PC-9 (cell line): ENCODE measurements around the gene GMPPA. TPM values are rescaled to one million over a fixed set of nuclear protein-coding genes. Genes with fewer than 3 reads are reported as not detected.

Source experiments
- BruUV-seq: library from RNA; stranded (reverse); fragments of 400-500 nt; replicated peaks from 2 replicates; lab custom pipeline; 2021; lab: Mats Ljungman, UMichigan
- CTCF ChIA-PET: fragments of 300-600 bp; sonication (Branson Sonifier 250); formaldehyde crosslinking; loops from one replicate; lab custom pipeline; 2022; ENCODE audit warnings: antibody characterized with exemption; lab: Charles Lee
- POLR2A ChIA-PET: fragments of 300-600 bp; sonication (Branson Sonifier 250); formaldehyde crosslinking; loops from one replicate; lab custom pipeline; 2022; ENCODE audit warnings: antibody characterized with exemption; ENCODE audit not compliant: unreplicated experiment; lab: Charles Lee
- DNase-seq, 2 experiments: peaks; one replicate each; pipeline versions ENCODE4 v3.0.0 to v3.0.0-alpha.2; 2015 to 2022; ENCODE audit warnings: mixed read lengths in 1 of 2
- H2AFZ ChIP-seq: fragments of 200-600 bp; sonication (generic); 2 replicates; pipeline ENCODE4 v1.8.1; 2017; ENCODE audit warnings: antibody characterized with exemption
- H3F3A ChIP-seq: fragments of 200-600 bp; sonication (generic); 2 replicates; pipeline ENCODE4 v1.8.1; 2017; ENCODE audit warnings: antibody characterized with exemption, mild to moderate bottlenecking, low read depth; ENCODE audit not compliant: insufficient read depth
- H3K27ac ChIP-seq: fragments of 200-600 bp; sonication (generic); 2 replicates; pipeline ENCODE4 v1.6.1; 2016; ENCODE audit warnings: mixed run types
- H3K27me3 ChIP-seq: fragments of 200-600 bp; sonication (generic); 2 replicates; pipeline ENCODE4 v1.6.1; 2016; ENCODE audit warnings: low read depth, mixed run types; ENCODE audit not compliant: insufficient read depth
- H3K36me3 ChIP-seq: fragments of 200-600 bp; sonication (generic); 2 replicates; pipeline ENCODE4 v1.6.1; 2016; ENCODE audit warnings: low read depth, mixed run types
- H3K4me1 ChIP-seq: fragments of 200-600 bp; sonication (generic); replicated peaks from 2 replicates; pipeline ENCODE4 v1.6.1; 2016; ENCODE audit warnings: mixed run types; ENCODE audit not compliant: insufficient read depth
- H3K4me2 ChIP-seq: fragments of 200-600 bp; sonication (generic); 2 replicates; pipeline ENCODE4 v1.6.1; 2017; ENCODE audit warnings: mixed run types
- H3K4me3 ChIP-seq: fragments of 200-600 bp; sonication (generic); 2 replicates; pipeline ENCODE4 v1.6.1; 2016; ENCODE audit warnings: mixed run types
- H3K79me2 ChIP-seq: fragments of 200-600 bp; sonication (generic); 2 replicates; pipeline ENCODE4 v1.6.1; 2017; ENCODE audit warnings: low read depth, mixed run types
- H3K9me2 ChIP-seq: fragments of 200-600 bp; sonication (generic); 2 replicates; pipeline ENCODE4 v1.8.1; 2017; ENCODE audit warnings: mild to moderate bottlenecking; ENCODE audit not compliant: insufficient read depth
- H3K9me3 ChIP-seq: fragments of 200-600 bp; sonication (generic); 2 replicates; pipeline ENCODE4 v1.8.1; 2016; ENCODE audit warnings: low read depth; ENCODE audit not compliant: insufficient read depth
- H4K20me1 ChIP-seq: fragments of 200-600 bp; sonication (generic); 2 replicates; pipeline ENCODE4 v1.8.1; 2017; ENCODE audit not compliant: insufficient read depth
- EZH2 ChIP-seq: fragments of 200-600 bp; sonication (generic); IDR thresholded peaks from 2 replicates; pipeline ENCODE4 v1.8.0; 2017; ENCODE audit warnings: antibody characterized with exemption, low read depth
- intact Hi-C: fragments of 100-400 bp; cut with micrococcal nuclease; formaldehyde crosslinking; loops from one replicate; pipeline ENCODE4 v1.10.0; 2022; ENCODE audit not compliant: unreplicated experiment
- total RNA-seq: library from RNA; stranded (reverse); gene quantifications from 2 replicates; pipeline ENCODE4 v1.2.3, GENCODE V29; 2021
- TF ChIP-seq, protein P1 (sequence below): fragments of 200-600 bp; sonication (generic); conservative IDR thresholded peaks from 2 replicates; pipeline ENCODE4 v1.6.1; 2017; ENCODE audit warnings: mixed run types, antibody characterized with exemption, mild to moderate bottlenecking, moderate library complexity

GMPPA gene
- total RNA-seq, 1 experiment from 2014 or later, result 57.2 TPM

GRCh38 chr2:219458996-219459395 lies 39.7 kb upstream of the GMPPA start:
- H3K27ac ChIP-seq, result no peak overlapping the region
- H3K9me3 ChIP-seq, result no peaks in the 10 kb centered on the region
- ChIA-PET POLR2A (no interaction called here), CTCF (interaction anchor here (0.7 to 1.2 kb wide), 2 partner anchors 71 to 449 kb away, joined by 5 to 13 read pairs; no protein-coding TSS in a partner anchor)
- no peaks in the 10 kb centered on the region for H4K20me1 ChIP-seq
- no peak overlapping the region for H2AFZ ChIP-seq
- no peaks in the 10 kb centered on the region for H3K9me2 ChIP-seq
- H3K4me1 ChIP-seq, result peaks cover 34% of the 10 kb centered on the region
- no TSS peak for BruUV-seq
- no peaks in the 10 kb centered on the region for H3K36me3 ChIP-seq
- H3K27me3 ChIP-seq, result no peaks in the 10 kb centered on the region
- TF ChIP-seq, protein P1, sequence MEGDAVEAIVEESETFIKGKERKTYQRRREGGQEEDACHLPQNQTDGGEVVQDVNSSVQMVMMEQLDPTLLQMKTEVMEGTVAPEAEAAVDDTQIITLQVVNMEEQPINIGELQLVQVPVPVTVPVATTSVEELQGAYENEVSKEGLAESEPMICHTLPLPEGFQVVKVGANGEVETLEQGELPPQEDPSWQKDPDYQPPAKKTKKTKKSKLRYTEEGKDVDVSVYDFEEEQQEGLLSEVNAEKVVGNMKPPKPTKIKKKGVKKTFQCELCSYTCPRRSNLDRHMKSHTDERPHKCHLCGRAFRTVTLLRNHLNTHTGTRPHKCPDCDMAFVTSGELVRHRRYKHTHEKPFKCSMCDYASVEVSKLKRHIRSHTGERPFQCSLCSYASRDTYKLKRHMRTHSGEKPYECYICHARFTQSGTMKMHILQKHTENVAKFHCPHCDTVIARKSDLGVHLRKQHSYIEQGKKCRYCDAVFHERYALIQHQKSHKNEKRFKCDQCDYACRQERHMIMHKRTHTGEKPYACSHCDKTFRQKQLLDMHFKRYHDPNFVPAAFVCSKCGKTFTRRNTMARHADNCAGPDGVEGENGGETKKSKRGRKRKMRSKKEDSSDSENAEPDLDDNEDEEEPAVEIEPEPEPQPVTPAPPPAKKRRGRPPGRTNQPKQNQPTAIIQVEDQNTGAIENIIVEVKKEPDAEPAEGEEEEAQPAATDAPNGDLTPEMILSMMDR, result no peak
- TF ChIP-seq EZH2, result no peak
- no peak overlapping the region for H3K4me3 ChIP-seq
- no peak overlapping the region for H3K4me2 ChIP-seq
- intact Hi-C loops, result loop anchor here (5.0 kb wide), 3 partner anchors 38 to 63 kb away; partner anchors contain the start of gene GMPPA
- DNase-seq, result no peak
- peaks cover 29% of the 10 kb centered on the region for H3F3A ChIP-seq
- H3K79me2 ChIP-seq, result no peaks in the 10 kb centered on the region

- Histone ChIP-seq H3K4me1 (peaks cover 27% of the 10 kb centered on the region), H4K20me1 (no peaks in the 10 kb centered on the region), H3K9me3 (no peaks in the 10 kb centered on the region), H3K36me3 (no peaks in the 10 kb centered on the region), H3K4me3 (no peak overlapping the region), H3K4me2 (no peak overlapping the region), H3K27me3 (no peaks in the 10 kb centered on the region), H3K79me2 (no peaks in the 10 kb centered on the region), H3F3A (peaks cover 22% of the 10 kb centered on the region), H2AFZ (no peak overlapping the region), H3K9me2 (no peaks in the 10 kb centered on the region), H3K27ac (no peak overlapping the region)
- TF ChIP-seq, protein P1, result peak; percentile 91
- no peak for TF ChIP-seq EZH2
- intact Hi-C loops, result loop anchor here (5.0 kb wide), 3 partner anchors 38 to 63 kb away; partner anchors contain the start of gene GMPPA
- BruUV-seq, result no TSS peak
- CTCF ChIA-PET, result interaction anchor here (1.2 kb wide), 1 partner anchor 70 kb away, joined by 13 read pairs; no protein-coding TSS in a partner anchor
- POLR2A ChIA-PET, result no interaction called here
- peak in 1 of 2 experiments; percentile 50 for DNase-seq
Observed at GRCh38 chr2:219459460-219460311, 39.0 kb upstream of the GMPPA start.

DNA sequence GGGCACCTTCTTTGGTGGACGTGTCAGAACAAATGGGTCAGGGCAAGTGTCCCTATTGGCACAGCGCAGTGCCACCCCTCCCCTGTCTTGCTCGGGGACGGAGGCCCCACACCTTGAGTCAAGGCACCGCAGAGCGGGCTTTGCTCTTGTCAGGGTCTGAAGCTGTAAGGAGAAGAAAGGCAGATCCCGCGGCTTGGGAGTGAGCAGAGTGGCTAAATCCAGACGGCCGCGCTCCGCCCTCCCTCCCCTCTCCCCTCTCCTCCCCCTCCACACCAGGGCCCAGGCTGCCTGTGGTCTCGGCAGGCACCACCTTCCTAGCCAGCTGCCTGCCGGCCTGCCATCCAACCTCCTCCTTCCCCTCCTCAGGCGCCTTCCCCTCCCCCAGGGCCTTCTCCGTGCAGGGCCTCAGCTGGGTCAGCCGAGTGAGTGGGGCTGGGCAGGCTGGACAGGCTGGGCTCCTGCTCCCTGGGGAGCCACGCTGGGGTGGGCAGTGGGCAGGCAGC lies 38.2 kb upstream of the GMPPA start:
- no peaks in the 10 kb centered on the region for H3K27me3 ChIP-seq
- BruUV-seq, result no TSS peak
- no peaks in the 10 kb centered on the region for H3K79me2 ChIP-seq
- no peak overlapping the region for H3K4me2 ChIP-seq
- H3K36me3 ChIP-seq, result no peaks in the 10 kb centered on the region
- H3K4me3 ChIP-seq, result no peak overlapping the region
- intact Hi-C loops, result no loop called here
- H3K9me2 ChIP-seq, result no peaks in the 10 kb centered on the region
- peaks cover 21% of the 10 kb centered on the region for H3K4me1 ChIP-seq
- H3K27ac ChIP-seq, result no peak overlapping the region
- H3F3A ChIP-seq, result peaks cover 21% of the 10 kb centered on the region
- POLR2A ChIA-PET, result interaction anchor here (0.5 kb wide), 1 partner anchor 49 kb away, joined by 8 read pairs; no protein-coding TSS in a partner anchor
- no peak for TF ChIP-seq EZH2
- TF ChIP-seq, protein P1, result no peak
- CTCF ChIA-PET, result no interaction called here
- H3K9me3 ChIP-seq, result no peaks in the 10 kb centered on the region
- no peak overlapping the region for H2AFZ ChIP-seq
- H4K20me1 ChIP-seq, result no peaks in the 10 kb centered on the region
- no peak for DNase-seq
